SU-DHL-6 (cell line): Measurements from ENCODE around the gene BFSP1.

Experiments
- H2AFZ ChIP-seq: fragments of 200-600 bp; sonication (generic); 2 replicates; pipeline ENCODE4 v1.6.1; 2014; ENCODE audit warnings: low read depth, mild to moderate bottlenecking, moderate library complexity, mixed read lengths, antibody characterized with exemption, low read length; ENCODE audit not compliant: severe bottlenecking
- H3F3A ChIP-seq: fragments of 200-600 bp; shearing (Covaris generic); 2 replicates; pipeline ENCODE4 v1.6.0; 2016; ENCODE audit warnings: antibody characterized with exemption, mild to moderate bottlenecking; ENCODE audit not compliant: insufficient read depth
- H3K27ac ChIP-seq: fragments of 200-600 bp; sonication (generic); 2 replicates; pipeline ENCODE4 v1.5.1; 2016; ENCODE audit warnings: low read depth, mild to moderate bottlenecking, low read length, moderate library complexity, mixed read lengths
- H3K27me3 ChIP-seq: fragments of 200-600 bp; sonication (generic), shearing (Covaris generic); 2 replicates; pipeline ENCODE4 v1.6.0; 2014; ENCODE audit warnings: mild to moderate bottlenecking, low read length
- H3K36me3 ChIP-seq: fragments of 200-600 bp; sonication (generic); 2 replicates; pipeline ENCODE4 v1.6.1; 2014; ENCODE audit warnings: mild to moderate bottlenecking, low read length, mixed read lengths
- H3K4me2 ChIP-seq: fragments of 300-600, 200-600 bp; shearing (Covaris generic), sonication (generic); 2 replicates; pipeline ENCODE4 v1.6.0; 2014; ENCODE audit warnings: low read length, low read depth, mild to moderate bottlenecking; ENCODE audit not compliant: poor library complexity, severe bottlenecking
- H3K4me3 ChIP-seq: fragments of 200-600 bp; sonication (generic); 2 replicates; pipeline ENCODE4 v1.5.1; 2014; ENCODE audit warnings: antibody characterized with exemption, low read length, mild to moderate bottlenecking, mixed read lengths; ENCODE audit not compliant: insufficient read depth, poor library complexity, severe bottlenecking
- H3K79me2 ChIP-seq: fragments of 200-600 bp; sonication (generic); 2 replicates; pipeline ENCODE4 v1.6.1; 2014; ENCODE audit warnings: mild to moderate bottlenecking, low read length, moderate library complexity; ENCODE audit not compliant: insufficient read depth
- H3K9ac ChIP-seq: fragments of 200-600 bp; sonication (generic); 2 replicates; pipeline ENCODE4 v1.7.0; 2014; ENCODE audit warnings: mild to moderate bottlenecking, low read length
- H3K9me2 ChIP-seq: fragments of 200-600 bp; sonication (generic); replicated peaks from 2 replicates; pipeline ENCODE4 v1.6.1; 2014; ENCODE audit warnings: low read length; ENCODE audit not compliant: insufficient read depth
- H3K9me3 ChIP-seq: fragments of 200-600 bp; sonication (generic); 2 replicates; pipeline ENCODE4 v1.6.1; 2014; ENCODE audit warnings: low read length, mixed read lengths; ENCODE audit not compliant: insufficient read depth
- H4K20me1 ChIP-seq: fragments of 200-600 bp; sonication (generic); 2 replicates; pipeline ENCODE4 v1.6.1; 2014; ENCODE audit warnings: low read depth, mild to moderate bottlenecking, antibody characterized with exemption, low read length, moderate library complexity, mixed read lengths
- CTCF ChIP-seq: fragments of 200-600 bp; sonication (generic); IDR thresholded peaks from one replicate; pipeline ENCODE4 v1.5.1; 2017; ENCODE audit warnings: antibody characterized with exemption, mild to moderate bottlenecking, low read length, moderate library complexity; ENCODE audit not compliant: insufficient read depth, poor library complexity, severe bottlenecking
- EZH2phosphoT487 ChIP-seq: fragments of 200-600 bp; sonication (generic), shearing (Covaris generic); conservative IDR thresholded peaks from 2 replicates; pipeline ENCODE4 v1.6.1; 2018; ENCODE audit warnings: mild to moderate bottlenecking, antibody characterized with exemption, low read length, moderate library complexity, mixed read lengths

BFSP1 gene

GRCh38 chr20:17542481-17542880 lies 11.3 kb upstream of the BFSP1 start:
- Histone ChIP-seq H4K20me1 (no peaks in the 10 kb centered on the region), H3K27me3 (no peaks in the 10 kb centered on the region), H3K9ac (no peak overlapping the region), H3K9me2 (no peaks in the 10 kb centered on the region), H3F3A (no peaks in the 10 kb centered on the region), H3K9me3 (no peaks in the 10 kb centered on the region), H2AFZ (no peak overlapping the region), H3K4me2 (no peak overlapping the region), H3K27ac (no peak overlapping the region), H3K36me3 (no peaks in the 10 kb centered on the region), H3K79me2 (no peaks in the 10 kb centered on the region), H3K4me3 (no peak overlapping the region)
- no peak for TF ChIP-seq EZH2phosphoT487
- no peak for TF ChIP-seq CTCF

- Histone ChIP-seq H3K27ac (no peak overlapping the region), H3K9me2 (no peaks in the 10 kb centered on the region)
Observed at GRCh38 chr20:17541996-17542395, 10.8 kb upstream of the BFSP1 start.

GRCh38 chr20:17541596-17541995 lies 10.4 kb upstream of the BFSP1 start:
- no peak for TF ChIP-seq EZH2phosphoT487
- no peak for TF ChIP-seq CTCF
- no peak overlapping the region for H3K27ac ChIP-seq
- H3K9me3 ChIP-seq = no peaks in the 10 kb centered on the region
- no peaks in the 10 kb centered on the region for H3K79me2 ChIP-seq
- no peak overlapping the region for H3K4me2 ChIP-seq
- H3K9me2 ChIP-seq = no peaks in the 10 kb centered on the region
- H3K9ac ChIP-seq = no peak overlapping the region
- no peaks in the 10 kb centered on the region for H3K36me3 ChIP-seq
- no peaks in the 10 kb centered on the region for H3F3A ChIP-seq
- no peak overlapping the region for H3K4me3 ChIP-seq
- no peak overlapping the region for H2AFZ ChIP-seq
- no peaks in the 10 kb centered on the region for H4K20me1 ChIP-seq
- no peaks in the 10 kb centered on the region for H3K27me3 ChIP-seq

More at GRCh38 chr20:17541996-17542395, 10.8 kb upstream of the BFSP1 start:
- H3K4me3 ChIP-seq = no peak overlapping the region
- H3K9me3 ChIP-seq = no peaks in the 10 kb centered on the region
- H4K20me1 ChIP-seq = no peaks in the 10 kb centered on the region
- no peak overlapping the region for H2AFZ ChIP-seq
- no peak overlapping the region for H3K4me2 ChIP-seq
- H3F3A ChIP-seq = no peaks in the 10 kb centered on the region
- H3K79me2 ChIP-seq = no peaks in the 10 kb centered on the region
- no peaks in the 10 kb centered on the region for H3K36me3 ChIP-seq
- no peaks in the 10 kb centered on the region for H3K27me3 ChIP-seq
- TF ChIP-seq CTCF = no peak
- no peak for TF ChIP-seq EZH2phosphoT487
- no peak overlapping the region for H3K9ac ChIP-seq
